IPS-NIHi7 (cell line): ENCODE results near the gene UNC5B.

Source experiments
- DNase-seq: peaks from one replicate; pipeline ENCODE4 v3.0.0; 2012; ENCODE audit warnings: mixed read lengths; ENCODE audit errors: extremely low spot score

UNC5B gene

DNA sequence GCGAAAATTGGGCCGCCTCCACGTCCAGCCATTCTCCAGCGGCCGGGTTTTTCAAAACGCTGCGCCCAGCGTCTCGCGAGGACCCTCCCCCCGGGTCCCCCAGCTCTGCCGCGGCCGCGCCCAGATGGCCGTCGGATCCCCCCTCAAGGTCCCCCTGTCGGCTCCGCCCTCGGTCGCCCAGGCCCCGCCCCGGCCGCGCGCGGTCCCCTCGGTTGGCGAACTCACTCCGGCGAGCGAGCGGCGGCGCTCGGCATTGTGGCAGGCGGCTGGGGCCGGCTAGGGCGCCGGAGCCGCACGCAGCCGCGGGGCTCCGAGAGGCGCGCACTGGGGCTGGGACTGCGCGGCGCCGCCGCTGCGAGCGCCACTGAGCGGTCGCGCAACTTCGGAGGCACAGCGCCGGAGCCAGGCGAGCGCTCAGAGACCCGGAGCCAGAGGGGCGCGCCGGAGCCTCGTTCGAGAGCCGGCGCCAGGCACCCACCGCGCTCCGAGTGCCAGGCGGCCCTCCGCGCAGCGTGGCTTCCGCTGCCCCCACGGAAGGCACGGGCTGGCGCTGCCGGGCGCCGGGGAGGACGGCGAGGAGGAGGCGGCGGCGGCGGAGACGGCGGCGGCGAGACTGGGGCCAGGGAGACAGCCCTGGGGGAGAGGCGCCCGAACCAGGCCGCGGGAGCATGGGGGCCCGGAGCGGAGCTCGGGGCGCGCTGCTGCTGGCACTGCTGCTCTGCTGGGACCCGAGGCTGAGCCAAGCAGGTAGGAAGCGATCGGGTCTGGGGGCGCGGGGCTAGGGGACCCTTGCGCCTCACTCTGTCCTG, at the start of gene UNC5B:
Gene UNC5B (plus strand): TSS at position 253 of the 809 bp plus-strand sequence. CDS start 416 bp downstream, at position 669.
- peak; percentile 84 for DNase-seq

DNA sequence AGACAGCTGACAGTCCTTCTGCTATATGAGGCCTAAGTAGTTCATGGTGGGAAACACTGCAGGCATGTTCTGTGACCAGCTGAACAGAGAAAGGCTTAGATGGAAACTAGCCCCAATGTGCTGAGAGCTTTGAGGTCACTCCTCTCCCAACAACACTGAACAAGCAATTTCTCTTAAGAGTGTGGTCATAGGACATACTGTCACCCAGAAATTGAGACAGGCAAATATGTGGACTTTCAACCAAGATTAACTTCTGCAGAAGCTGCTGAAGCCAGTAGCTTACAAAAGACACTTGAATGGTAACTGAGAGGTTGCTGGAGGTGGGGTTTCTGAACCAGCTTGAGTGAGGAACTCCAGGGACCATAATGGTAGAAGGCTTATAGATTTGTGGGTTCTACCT, 38.9 kb upstream of the UNC5B start:
- no peak for DNase-seq

GRCh38 chr10:71176661-71177060, 35.7 kb upstream of the UNC5B start:
- DNase-seq: peak; percentile 80

- no peak for DNase-seq
These were observed 34.6 kb upstream of the UNC5B start for GRCh38 chr10:71177651-71178199.

- DNase-seq: no peak
These were observed 33.5 kb upstream of the UNC5B start for GRCh38 chr10:71178880-71179279.

DNA sequence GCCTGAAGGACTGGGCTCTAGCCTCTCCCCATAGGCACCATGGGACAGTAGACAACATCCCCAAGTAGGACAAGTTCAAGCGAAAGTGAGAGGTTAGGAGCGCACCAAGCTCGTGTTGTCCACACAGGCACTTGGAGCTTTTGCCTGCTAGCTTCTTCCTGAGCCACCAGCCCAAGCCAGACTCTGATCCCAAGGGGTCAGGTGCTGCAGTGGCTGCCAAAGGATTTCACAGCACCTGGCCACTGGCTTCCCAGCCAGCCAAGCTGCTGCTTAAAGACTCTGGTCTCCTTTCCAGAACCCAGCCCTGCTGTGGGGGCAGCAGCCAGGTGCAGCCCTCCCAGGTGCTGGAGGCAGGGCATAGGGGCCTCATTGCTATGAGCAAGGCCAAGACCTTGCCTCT, 33.0 kb upstream of the UNC5B start:
- no peak for DNase-seq

DNA sequence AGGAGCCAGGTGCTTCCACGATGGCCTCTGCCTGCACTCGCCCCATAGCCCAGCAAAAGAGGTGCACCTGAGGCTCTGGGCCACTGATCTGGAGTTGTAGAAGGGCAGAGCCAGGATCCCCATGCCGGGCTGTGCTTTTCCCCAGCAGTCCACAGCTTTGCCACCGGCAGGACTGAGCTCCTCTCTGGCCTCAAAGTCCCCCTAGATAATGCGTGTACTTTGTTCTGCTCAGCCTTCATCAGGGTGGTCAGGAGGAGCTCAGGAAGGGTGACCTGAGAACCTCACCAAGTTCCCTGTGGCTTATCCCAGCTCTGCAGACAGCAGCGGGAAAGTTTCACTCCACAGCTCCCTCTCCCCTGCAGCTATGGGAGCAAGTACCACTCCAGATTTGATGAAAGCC, 27.9 kb upstream of the UNC5B start:
- no peak for DNase-seq

GRCh38 chr10:71185209-71185608, 27.2 kb upstream of the UNC5B start:
- no peak for DNase-seq

DNA sequence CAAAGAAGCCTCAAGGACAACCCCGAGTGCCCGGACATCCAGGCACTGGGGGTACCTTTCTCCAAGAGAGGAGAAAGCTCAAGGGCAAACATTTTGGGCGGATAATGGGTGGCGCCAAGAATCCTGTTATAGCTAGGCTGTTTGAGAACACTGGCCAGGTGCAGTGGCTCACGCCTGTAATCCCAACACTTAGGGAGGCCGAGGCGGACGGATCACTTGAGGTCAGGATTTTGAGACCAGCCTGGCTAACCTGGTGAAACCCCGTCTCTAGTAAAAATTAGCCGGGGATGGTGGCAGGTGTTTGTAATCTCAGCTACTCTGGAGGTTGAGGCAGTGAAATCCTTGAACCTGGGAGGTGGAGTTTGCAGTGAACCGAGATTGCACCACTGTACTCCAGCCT, 25.2 kb upstream of the UNC5B start:
- DNase-seq: no peak

DNA sequence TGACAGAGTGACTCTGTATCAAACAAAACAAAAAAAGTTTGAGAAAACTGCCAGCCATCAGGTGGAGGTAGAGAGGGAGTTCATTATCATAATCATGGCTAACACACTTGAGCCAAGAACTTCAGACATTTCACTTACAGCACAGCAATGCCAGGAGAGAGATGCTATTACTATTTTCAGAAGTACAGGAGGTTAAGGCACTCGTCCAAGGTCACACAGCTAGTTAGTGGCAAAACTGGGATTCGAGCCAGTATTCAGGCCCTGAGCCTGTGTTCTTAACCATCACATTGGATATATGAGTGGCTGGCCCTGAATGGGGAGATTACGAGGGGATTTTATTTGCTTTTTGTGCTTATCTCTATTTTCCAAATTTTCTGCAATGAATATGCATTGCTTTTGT, 24.8 kb upstream of the UNC5B start:
- DNase-seq: no peak

DNA sequence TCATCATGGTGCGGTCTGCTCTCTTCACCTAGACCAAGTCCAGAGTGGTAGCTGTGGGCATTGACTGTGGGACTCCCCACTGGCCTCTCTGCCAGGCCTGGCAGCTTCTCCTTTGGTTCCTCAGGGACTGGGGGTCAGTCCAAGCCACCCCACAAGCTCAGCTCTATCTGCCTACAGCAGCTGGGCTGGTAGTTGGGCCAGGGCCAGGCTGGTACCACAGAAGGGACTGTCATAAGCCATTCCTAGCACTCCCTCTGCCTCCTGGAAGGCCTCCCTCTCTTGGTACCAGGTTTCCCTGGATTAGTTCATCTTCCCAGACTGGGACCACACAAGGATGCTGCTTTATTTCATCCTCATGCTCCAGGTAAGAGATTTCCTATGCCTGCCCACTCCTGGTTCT, 24.2 kb upstream of the UNC5B start:
- DNase-seq: no peak

- no peak for DNase-seq
These were observed 21.4 kb upstream of the UNC5B start for GRCh38 chr10:71191019-71191418.

DNA sequence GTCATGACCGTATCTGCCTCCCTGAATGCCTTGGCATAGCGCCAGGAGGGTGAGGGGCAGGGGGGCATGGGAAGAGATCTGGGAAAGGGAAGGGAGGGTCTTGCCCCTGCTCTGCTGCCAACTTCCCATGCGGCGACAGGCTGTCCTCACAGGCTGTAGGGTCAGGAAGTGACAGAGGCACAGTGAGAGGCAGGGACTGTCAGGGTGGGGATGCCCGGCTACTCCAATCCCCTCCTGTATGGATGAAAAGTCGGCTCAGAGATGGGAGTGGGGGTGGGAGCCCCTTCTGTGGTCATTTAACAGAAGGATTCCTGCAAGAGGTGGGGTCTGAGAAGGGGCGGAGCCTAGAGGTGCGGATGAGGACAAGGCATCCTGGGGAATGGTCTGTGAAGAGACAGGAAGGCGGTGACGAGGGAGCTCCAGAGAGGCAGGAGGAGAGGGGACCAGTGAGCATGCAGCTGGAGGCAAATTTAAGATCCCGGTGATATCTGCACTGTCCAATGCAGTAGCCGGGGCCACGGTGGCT, 20.8 kb upstream of the UNC5B start:
- DNase-seq: peak; percentile 58

GRCh38 chr10:71193516-71193915, 18.9 kb upstream of the UNC5B start:
- DNase-seq: no peak

- no peak for DNase-seq
These were observed 14.4 kb upstream of the UNC5B start for GRCh38 chr10:71197955-71198354.

- DNase-seq: no peak
These were observed 10.5 kb upstream of the UNC5B start for GRCh38 chr10:71201849-71202248.

DNA sequence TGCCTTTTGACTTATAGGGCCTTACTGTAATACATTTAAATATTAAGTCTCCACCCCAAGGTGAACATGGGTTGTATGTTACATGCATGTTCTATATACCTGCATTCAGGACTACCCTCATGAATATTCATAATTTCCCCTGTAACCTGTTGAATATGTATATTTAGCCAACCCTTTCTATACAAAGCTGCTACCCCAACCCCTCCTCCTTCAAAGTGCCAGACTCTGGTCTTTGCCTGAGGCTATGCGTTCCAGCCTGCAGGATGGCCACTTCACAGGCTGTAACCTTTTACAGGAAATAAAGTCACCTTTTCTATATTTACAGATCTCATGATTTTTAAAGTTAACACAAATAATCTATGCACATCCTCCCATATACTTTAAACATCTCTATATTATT, 10.1 kb upstream of the UNC5B start:
- no peak for DNase-seq

DNA sequence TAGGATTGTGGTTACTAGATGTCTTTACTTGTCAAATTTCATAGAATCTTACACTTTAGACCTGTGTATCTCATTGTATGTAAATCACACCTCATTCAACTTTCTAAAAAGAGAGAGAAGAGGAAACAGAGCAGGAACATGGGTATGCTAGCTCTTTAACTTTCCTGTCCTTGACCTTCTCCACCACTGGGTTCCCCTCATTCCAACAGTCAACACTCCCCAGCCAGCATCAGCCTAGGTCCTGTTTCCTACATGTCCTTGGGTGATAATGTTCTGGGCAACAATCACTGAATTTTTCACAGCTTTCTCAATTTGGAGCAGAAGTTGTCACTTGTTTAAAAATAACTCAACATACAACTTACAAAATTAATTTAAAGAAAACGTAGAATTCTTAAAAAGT, 9.2 kb upstream of the UNC5B start:
- DNase-seq: no peak

- no peak for DNase-seq
These were observed 8.7 kb upstream of the UNC5B start for GRCh38 chr10:71203716-71204115.

DNA sequence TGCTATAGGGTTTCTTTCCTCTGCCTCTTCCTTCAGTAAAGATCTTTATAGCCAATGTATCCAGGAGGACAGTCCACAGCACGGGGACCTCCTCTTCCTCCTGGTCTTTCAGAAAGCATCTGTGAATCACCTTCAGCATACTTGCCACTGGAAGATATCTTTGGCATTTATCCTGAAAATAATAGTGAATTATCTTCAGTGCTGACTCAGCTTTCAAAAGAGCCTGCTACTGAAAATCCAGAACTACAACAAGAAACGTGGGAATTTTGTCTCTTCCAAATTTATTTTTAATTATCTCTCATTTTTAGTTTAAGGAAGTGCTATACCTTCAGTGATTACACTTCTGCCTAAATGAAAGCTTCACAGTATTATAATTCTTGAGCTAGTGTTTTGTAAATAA, 7.6 kb upstream of the UNC5B start:
- DNase-seq: no peak

DNA sequence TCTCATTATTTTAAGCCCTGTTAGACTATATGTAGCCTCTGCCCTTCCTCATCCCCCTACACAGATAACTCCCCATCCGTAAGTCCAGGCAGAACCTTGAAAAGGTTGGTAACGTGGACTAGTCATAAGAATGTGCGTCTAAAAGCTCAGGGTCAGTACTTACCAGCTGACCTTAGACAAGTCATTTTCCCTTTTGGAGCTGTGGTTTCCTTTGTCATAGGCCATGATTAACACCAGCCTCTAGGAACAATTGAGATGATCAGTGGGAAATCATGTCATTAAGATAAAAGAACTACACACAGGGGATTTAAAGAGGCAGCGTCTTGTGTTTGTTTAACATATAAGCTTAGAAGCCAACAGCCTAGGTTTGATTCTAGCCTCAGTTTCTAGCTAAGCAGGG, 6.9 kb upstream of the UNC5B start:
- DNase-seq: no peak

DNA sequence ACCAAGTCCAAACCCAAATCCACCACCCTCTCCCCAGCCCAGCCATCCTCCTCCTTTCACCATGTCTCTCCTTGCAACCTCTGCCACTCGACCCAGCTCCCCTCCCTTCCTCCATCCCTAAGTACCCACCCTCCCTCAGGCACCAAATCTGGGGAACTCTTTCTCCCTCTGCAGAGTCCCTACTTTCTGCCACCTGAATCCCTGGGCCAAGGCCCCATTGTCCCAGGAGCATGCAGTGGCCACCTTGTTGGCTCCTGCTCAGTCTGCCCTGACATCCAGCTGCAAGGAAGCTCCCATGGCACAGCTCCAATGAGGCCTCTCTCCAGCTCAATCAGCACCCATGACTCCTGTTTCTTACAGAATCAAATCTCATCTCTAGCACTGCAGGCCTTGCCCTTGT, 5.5 kb upstream of the UNC5B start:
- no peak for DNase-seq

DNA sequence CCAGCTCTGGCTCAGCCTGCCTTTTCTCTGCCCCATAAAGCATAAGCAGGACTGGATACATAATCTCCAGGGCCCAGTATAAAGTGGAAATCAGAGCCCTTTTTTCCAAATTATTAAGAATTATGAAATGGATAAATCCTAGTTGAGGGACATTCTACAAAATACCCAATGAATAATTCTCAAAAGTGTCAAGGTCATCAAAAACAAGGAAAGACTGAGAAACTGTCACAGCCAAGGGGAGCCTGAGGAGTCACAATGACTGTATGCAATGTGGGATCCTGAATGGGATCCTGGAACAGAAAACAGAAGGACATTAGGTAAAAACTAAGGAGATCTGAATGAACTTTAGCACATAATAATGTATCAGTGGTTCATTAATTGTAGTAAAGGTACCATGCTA, 4.8 kb upstream of the UNC5B start:
- no peak for DNase-seq

GRCh38 chr10:71209352-71209715, 3.0 kb upstream of the UNC5B start:
- no peak for DNase-seq
